Bronchial epithelial cell (primary cell): ENCODE results near the gene UBE2V1. TPM values are rescaled to one million over a fixed set of nuclear protein-coding genes. Genes with fewer than 3 reads are reported as not detected.
A peak's percentile ranks its signal among the peaks of the same experiment; 100 is the strongest.

Experiments
- DNase-seq: peaks from one replicate; pipeline ENCODE4 v3.0.0-alpha.2; 2010; ENCODE audit warnings: low read depth
- FAIRE-seq: peaks from 2 replicates; lab custom pipeline; 2011; peaks lifted over from hg19 to GRCh38; lab: Jason Lieb, UNC
- H3K27me3 ChIP-seq: 2 replicates; pipeline ENCODE4 v1.5.1; 2011; ENCODE audit warnings: low read length; ENCODE audit not compliant: control insufficient read depth, insufficient read depth
- H3K36me3 ChIP-seq: 2 replicates; pipeline ENCODE4 v1.5.1; 2011; ENCODE audit warnings: low read length; ENCODE audit not compliant: control insufficient read depth, insufficient read depth
- H3K4me3 ChIP-seq: 2 replicates; pipeline ENCODE4 v1.5.1; 2011; ENCODE audit warnings: mild to moderate bottlenecking, low read depth, low read length, control low read depth
- CTCF ChIP-seq: IDR thresholded peaks from 2 replicates; pipeline ENCODE4 v1.5.1; 2011; ENCODE audit warnings: mild to moderate bottlenecking, moderate library complexity, low read length, control low read depth, inconsistent platforms; ENCODE audit not compliant: insufficient read depth, severe bottlenecking
- total RNA-seq: library from RNA; depleted of rRNA; stranded (reverse); fragments of >200 nt; gene quantifications from 2 replicates; pipeline ENCODE4 v1.2.1, GENCODE V29; 2014

Gene UBE2V1
- total RNA-seq, 1 donor from 2014 or later: 18.4 TPM

- Histone ChIP-seq H3K4me3 (no peak overlapping the region), H3K36me3 (peaks cover 6% of the 10 kb centered on the region), H3K27me3 (no peaks in the 10 kb centered on the region)
- no peak for DNase-seq
- FAIRE-seq: no peak
- no peak for TF ChIP-seq CTCF
Observed at GRCh38 chr20:50096237-50096636, 16.7 kb downstream of the UBE2V1 start.

- Histone ChIP-seq H3K36me3 (peaks cover 6% of the 10 kb centered on the region), H3K4me3 (no peak overlapping the region), H3K27me3 (no peaks in the 10 kb centered on the region)
- DNase-seq: peak; percentile 86
- FAIRE-seq: no peak
- TF ChIP-seq CTCF: no peak
Observed at GRCh38 chr20:50095476-50096078, 17.4 kb downstream of the UBE2V1 start.

DNA sequence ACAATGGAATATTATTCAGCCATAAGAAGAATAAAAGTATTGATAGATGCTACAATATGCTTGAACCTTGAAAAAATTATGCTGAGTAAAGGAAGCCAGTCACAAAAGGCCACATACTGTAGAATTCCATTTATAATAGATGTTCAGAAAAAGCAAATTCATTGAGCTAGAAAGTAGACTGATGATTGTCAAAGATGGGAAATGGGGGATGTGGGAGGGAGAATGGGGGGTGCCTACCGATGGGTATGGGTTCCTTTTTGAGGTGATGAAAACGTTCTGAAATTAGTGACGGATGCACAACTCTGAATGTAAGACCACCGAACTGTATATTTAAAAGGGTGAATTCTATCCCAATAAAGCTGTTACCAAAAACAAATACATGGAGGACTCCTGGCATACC is 18.4 kb downstream of the UBE2V1 start:
- DNase-seq (no peak), FAIRE-seq (no peak)
- no peak overlapping the region for H3K4me3 ChIP-seq
- H3K27me3 ChIP-seq: no peaks in the 10 kb centered on the region
- H3K36me3 ChIP-seq: peaks cover 6% of the 10 kb centered on the region
- TF ChIP-seq CTCF: no peak

GRCh38 chr20:50093240-50093639 is 19.7 kb downstream of the UBE2V1 start:
- no peak for DNase-seq
- FAIRE-seq: no peak
- Histone ChIP-seq H3K36me3 (peaks cover 4% of the 10 kb centered on the region), H3K27me3 (no peaks in the 10 kb centered on the region), H3K4me3 (no peak overlapping the region)
- TF ChIP-seq CTCF: no peak

DNA sequence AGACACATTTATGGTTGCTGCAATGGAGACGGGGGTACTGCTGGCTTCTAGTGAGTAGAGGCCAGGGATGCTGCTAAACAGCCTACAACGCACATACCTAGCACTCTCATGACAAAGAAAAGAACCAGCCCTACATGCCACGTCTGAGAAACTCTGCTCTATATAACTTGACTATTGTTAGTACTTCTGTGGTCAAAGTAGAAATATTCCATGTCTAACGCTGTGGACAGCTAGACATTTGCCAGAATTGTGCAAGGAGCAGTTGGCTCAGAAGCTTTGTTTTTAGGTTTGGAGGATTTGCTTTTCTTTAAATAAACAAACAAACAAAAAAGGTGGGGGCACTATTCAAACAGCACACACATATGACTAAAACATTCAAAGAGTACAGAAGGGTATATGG is 20.5 kb downstream of the UBE2V1 start:
- no peaks in the 10 kb centered on the region for H3K27me3 ChIP-seq
- DNase-seq (no peak), FAIRE-seq (no peak)
- H3K36me3 ChIP-seq: peaks cover 3% of the 10 kb centered on the region
- no peak for TF ChIP-seq CTCF
- no peak overlapping the region for H3K4me3 ChIP-seq

DNA sequence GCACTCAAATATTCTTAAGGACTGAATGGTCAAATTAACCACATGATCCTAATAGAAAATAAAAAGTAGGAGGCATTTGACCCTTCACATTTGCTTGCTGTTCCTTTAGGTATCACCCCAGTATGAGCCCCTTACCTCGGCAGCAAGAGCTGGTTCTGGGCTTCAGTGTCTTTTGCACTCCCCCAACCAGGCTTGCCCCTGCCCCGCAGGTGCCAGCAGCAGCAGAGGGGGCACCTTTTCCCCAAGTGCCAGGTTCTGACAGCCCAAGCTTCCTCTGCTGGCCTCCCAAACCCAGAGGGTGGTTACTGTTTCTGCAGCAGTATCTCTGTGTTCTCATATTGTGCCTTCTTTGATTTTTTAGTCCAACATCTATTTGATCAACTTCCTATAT is 23.2 kb downstream of the UBE2V1 start:
- no peak for FAIRE-seq
- H3K36me3 ChIP-seq: peaks cover 3% of the 10 kb centered on the region
- no peak for TF ChIP-seq CTCF

More for the DNA sequence above, 23.2 kb downstream of the UBE2V1 start:
- Histone ChIP-seq H3K27me3 (no peaks in the 10 kb centered on the region), H3K4me3 (no peak overlapping the region)
- no peak for DNase-seq
